ENCODE measurements around the gene SMO. TPM values are rescaled to one million over a fixed set of nuclear protein-coding genes. Genes with fewer than 3 reads are reported as not detected.

SMO gene
- total RNA-seq, 6 experiments from 2014 or later: 6.4 to 21.2 (median 12.1) TPM

- no peak for TF ChIP-seq CTCF (IDR thresholded peaks at IDR 0.05)
- no peak for TF ChIP-seq POLR2A (IDR thresholded peaks at IDR 0.05)
- Histone ChIP-seq H3K36me3 (no peaks in the 10 kb centered on the region), H3K4me3 (no peak overlapping the region), H3K4me1 (no peaks in the 10 kb centered on the region), H3K27me3 (no peaks in the 10 kb centered on the region), H3K27ac (no peak overlapping the region), H3K9me3 (no peaks in the 10 kb centered on the region)
- intact Hi-C loops (cut with DNase I): no loop called here
- ATAC-seq (no peak), DNase-seq (no peak)
- WGBS (ENCODE audit: insufficient coverage, low coverage, low lambda C conversion rate, missing lambda C conversion rate): 92% methylated on average over 9 of the region's 10 CpGs
These were observed 51.8 kb downstream of the SMO start for GRCh38 chr7:129240119-129240820.

GRCh38 chr7:129244220-129244619 is 55.8 kb downstream of the SMO start:
- no peaks in the 10 kb centered on the region for H3K4me1 ChIP-seq
- intact Hi-C loops (cut with DNase I): no loop called here
- 91% methylated on average over 1 of the region's 1 CpG for WGBS (ENCODE audit: insufficient coverage, low coverage, low lambda C conversion rate, missing lambda C conversion rate)
- ATAC-seq: no peak
- H3K27me3 ChIP-seq: no peaks in the 10 kb centered on the region
- no peak overlapping the region for H3K4me3 ChIP-seq
- no peak overlapping the region for H3K27ac ChIP-seq
- TF ChIP-seq CTCF (IDR thresholded peaks at IDR 0.05): no peak
- TF ChIP-seq POLR2A (IDR thresholded peaks at IDR 0.05): no peak
- H3K36me3 ChIP-seq: no peaks in the 10 kb centered on the region
- DNase-seq: no peak
- no peaks in the 10 kb centered on the region for H3K9me3 ChIP-seq

GRCh38 chr7:129245533-129245932 is 57.1 kb downstream of the SMO start:
- intact Hi-C loops (cut with DNase I): no loop called here
- Histone ChIP-seq H3K36me3 (no peaks in the 10 kb centered on the region), H3K4me3 (no peak overlapping the region), H3K4me1 (no peaks in the 10 kb centered on the region), H3K27ac (no peak overlapping the region), H3K9me3 (no peaks in the 10 kb centered on the region), H3K27me3 (no peaks in the 10 kb centered on the region)
- WGBS (ENCODE audit: insufficient coverage, low coverage, low lambda C conversion rate, missing lambda C conversion rate): 52% methylated on average over 3 of the region's 3 CpGs
- TF ChIP-seq CTCF (IDR thresholded peaks at IDR 0.05): no peak
- no peak for TF ChIP-seq POLR2A (IDR thresholded peaks at IDR 0.05)
- no peak for DNase-seq
- no peak for ATAC-seq

GRCh38 chr7:129247087-129247486 is 58.7 kb downstream of the SMO start:
- TF ChIP-seq POLR2A (IDR thresholded peaks at IDR 0.05) (no peak), CTCF (IDR thresholded peaks at IDR 0.05) (no peak)
- WGBS (ENCODE audit: insufficient coverage, low coverage, low lambda C conversion rate, missing lambda C conversion rate): 57% methylated on average over 2 of the region's 2 CpGs
- H3K36me3 ChIP-seq: no peaks in the 10 kb centered on the region
- no peak for DNase-seq
- H3K9me3 ChIP-seq: no peaks in the 10 kb centered on the region
- intact Hi-C loops (cut with DNase I): no loop called here
- H3K27ac ChIP-seq: no peak overlapping the region
- H3K27me3 ChIP-seq: no peaks in the 10 kb centered on the region
- no peaks in the 10 kb centered on the region for H3K4me1 ChIP-seq
- H3K4me3 ChIP-seq: no peak overlapping the region
- ATAC-seq: no peak
